Measurements from ENCODE around the gene BTNL2.

- no peak for TF ChIP-seq EZH2 (IDR thresholded peaks at IDR 0.05; ENCODE audit: insufficient read depth, poor library complexity, severe bottlenecking)
- TF ChIP-seq EZH2phosphoT487 (IDR thresholded peaks at IDR 0.05; ENCODE audit: insufficient read depth, low read depth), result no peak
Observed at GRCh38 chr6:32427934-32428474, 21.0 kb upstream of the BTNL2 start.

Measured in GM23248 (cell line).